ENCODE measurements around the gene SNX8. TPM values are rescaled to one million over a fixed set of nuclear protein-coding genes. Genes with fewer than 3 reads are reported as not detected.

Gene SNX8
- total RNA-seq, 2 experiments from 2014 or later = 31.7 to 36.8 TPM

DNA sequence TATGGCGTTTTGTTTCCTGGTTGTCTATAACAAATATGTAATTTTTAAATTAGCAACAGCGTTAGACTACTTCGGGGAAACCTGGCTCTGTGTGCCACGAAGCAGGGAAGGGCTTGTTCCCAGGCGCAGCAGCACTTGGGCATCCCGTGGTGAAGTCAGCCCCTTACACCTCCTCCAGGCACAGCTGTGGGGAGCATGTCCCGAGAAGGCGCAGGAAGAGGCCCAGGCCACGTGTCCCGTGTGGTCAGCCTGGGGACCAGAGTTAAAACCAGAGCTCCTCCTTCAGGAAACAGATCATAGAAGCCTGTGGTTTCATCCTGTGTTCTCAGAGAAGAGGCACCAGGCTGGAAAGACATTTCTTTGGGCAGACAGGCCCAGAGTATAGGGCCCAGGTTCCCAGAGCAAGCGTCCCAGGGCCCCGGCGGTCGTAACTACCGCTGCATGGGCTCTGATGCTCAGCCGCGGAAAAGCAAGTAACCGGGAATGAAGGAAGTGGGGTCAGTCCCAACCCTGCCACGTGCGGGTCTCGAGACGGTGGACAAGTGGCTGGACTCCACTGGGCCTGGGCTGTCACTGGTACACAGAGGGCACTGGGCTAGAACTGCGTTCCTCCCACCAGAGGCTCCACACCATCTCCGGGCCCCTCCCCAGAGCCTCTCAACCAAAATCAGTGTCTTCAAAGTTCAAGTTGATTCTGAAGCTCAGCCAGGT, 65.1 kb downstream of the SNX8 start:
- Mint-ChIP-seq H3K4me3 (peak overlapping the region; percentile 31), H3K36me3 (ENCODE audit: low read depth) (peaks cover 18% of the 10 kb centered on the region), H3K27me3 (no peaks in the 10 kb centered on the region), H3K9me3 (no peaks in the 10 kb centered on the region), H3K27ac (peak overlapping the region; percentile 72), H3K4me1 (ENCODE audit: low read depth) (peaks cover 28% of the 10 kb centered on the region)
- ATAC-seq (peak; percentile 22), DNase-seq (peak; percentile 33)
- CTCF ChIA-PET = interaction anchor here (2.9 kb wide), 1 partner anchor 99 kb away, joined by 13 read pairs; no protein-coding TSS in a partner anchor
- intact Hi-C loops (cut with micrococcal nuclease) = no loop called here
- POLR2A ChIA-PET = interaction anchor here (0.6 kb wide), 1 partner anchor 43 kb away, joined by 5 read pairs; no protein-coding TSS in a partner anchor
- TF ChIP-seq, protein P1, sequence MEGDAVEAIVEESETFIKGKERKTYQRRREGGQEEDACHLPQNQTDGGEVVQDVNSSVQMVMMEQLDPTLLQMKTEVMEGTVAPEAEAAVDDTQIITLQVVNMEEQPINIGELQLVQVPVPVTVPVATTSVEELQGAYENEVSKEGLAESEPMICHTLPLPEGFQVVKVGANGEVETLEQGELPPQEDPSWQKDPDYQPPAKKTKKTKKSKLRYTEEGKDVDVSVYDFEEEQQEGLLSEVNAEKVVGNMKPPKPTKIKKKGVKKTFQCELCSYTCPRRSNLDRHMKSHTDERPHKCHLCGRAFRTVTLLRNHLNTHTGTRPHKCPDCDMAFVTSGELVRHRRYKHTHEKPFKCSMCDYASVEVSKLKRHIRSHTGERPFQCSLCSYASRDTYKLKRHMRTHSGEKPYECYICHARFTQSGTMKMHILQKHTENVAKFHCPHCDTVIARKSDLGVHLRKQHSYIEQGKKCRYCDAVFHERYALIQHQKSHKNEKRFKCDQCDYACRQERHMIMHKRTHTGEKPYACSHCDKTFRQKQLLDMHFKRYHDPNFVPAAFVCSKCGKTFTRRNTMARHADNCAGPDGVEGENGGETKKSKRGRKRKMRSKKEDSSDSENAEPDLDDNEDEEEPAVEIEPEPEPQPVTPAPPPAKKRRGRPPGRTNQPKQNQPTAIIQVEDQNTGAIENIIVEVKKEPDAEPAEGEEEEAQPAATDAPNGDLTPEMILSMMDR (IDR thresholded peaks at IDR 0.05) = no peak

DNA sequence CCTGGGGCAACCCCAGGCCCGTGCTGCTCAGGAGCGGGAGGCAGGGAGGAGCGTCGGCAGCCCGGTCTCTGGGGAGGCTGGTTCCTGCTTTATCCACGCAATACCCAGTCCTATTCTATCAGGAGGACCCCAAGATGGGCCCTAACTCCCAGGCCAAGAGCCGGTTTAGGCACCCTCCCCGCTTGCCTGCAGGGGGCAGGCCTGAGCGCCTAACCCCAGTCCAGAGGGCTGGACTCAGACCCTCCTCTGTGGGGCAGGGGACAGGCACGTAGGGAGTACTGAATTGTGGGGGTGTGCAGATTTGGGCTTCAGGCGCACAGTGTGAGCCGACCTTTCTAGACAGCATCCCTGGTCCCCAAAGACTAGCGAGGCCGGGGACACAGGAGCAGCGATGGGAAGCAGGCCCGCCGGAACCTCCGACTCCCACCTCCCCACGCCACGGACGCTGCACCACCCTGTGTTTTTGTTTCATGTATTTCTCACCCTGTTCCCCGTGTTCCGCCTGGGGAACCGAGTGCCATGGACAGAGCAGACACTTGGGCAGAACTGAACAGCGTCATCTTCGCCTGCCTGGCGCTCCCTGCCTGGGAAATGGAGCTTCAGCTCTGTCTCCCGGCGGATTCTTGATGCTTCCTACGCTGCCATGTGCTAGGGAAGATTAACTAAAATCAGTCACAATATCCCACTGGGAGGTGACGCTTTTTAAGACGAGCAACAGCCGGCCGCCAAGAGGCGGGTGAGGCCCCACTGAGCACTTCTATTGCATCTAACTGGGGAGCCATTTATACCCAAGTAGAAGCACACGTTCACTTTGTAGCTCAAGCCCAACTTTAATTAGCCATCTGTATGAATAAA, 66.9 kb downstream of the SNX8 start:
- no peaks in the 10 kb centered on the region for H3K27me3 Mint-ChIP-seq
- POLR2A ChIA-PET = no interaction called here
- peaks cover 18% of the 10 kb centered on the region for H3K36me3 Mint-ChIP-seq (ENCODE audit: low read depth)
- no peaks in the 10 kb centered on the region for H3K9me3 Mint-ChIP-seq
- TF ChIP-seq, protein P1 (IDR thresholded peaks at IDR 0.05) = peak; percentile 65
- peak; percentile 52 for ATAC-seq
- H3K4me3 Mint-ChIP-seq = no peak overlapping the region
- peaks cover 28% of the 10 kb centered on the region for H3K4me1 Mint-ChIP-seq (ENCODE audit: low read depth)
- DNase-seq = peak; percentile 35
- H3K27ac Mint-ChIP-seq = no peak overlapping the region
- CTCF ChIA-PET = interaction anchor here (0.6 to 2.9 kb wide), 6 partner anchors 12 to 109 kb away, joined by 3 to 13 read pairs (median 4); no protein-coding TSS in a partner anchor
- intact Hi-C loops (cut with micrococcal nuclease) = no loop called here

DNA sequence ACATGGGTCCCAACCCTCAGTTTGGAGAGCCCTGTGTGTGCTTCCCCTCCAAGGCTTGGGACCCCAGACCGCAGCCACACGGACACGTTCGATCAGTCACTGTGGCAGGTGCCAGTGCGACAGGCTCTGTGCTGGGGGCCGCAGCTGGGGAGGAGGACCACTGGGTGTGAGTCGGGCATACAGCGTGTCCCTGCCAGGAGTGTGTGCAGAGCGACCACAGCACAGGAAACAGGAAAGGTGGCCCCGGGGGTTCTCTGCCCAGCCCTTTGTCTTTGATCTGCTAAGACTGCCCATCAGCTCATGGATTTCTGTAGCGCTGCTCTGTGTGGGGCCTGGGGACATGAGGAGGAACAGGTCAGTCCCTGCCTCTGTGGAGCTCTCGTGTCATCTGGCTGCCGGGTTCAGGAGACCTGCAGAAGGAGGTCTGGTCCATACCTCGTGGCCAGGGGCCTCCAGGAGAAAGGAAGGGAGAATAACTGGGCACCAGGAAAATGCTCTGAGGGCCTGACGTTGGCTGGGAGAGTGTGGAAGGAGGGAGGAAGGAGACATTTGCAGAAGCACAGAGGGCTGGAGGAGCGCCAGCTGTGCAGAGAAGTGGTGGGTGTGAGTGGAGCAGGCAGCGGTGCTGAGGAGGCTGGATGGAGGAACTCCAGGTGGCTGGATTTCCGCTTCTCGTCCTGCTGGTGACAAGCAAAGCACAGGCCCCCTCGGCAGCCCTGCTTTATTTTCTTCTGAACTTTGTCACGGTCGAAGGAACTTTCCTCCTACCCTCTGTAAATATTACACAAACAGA, 68.2 kb downstream of the SNX8 start:
- no peaks in the 10 kb centered on the region for H3K27me3 Mint-ChIP-seq
- H3K9me3 Mint-ChIP-seq = no peaks in the 10 kb centered on the region
- H3K4me3 Mint-ChIP-seq = no peak overlapping the region
- H3K27ac Mint-ChIP-seq = no peak overlapping the region
- H3K36me3 Mint-ChIP-seq (ENCODE audit: low read depth) = peaks cover 17% of the 10 kb centered on the region
- intact Hi-C loops (cut with micrococcal nuclease) = no loop called here
- POLR2A ChIA-PET = no interaction called here
- ATAC-seq (no peak), DNase-seq (no peak)
- peaks cover 25% of the 10 kb centered on the region for H3K4me1 Mint-ChIP-seq (ENCODE audit: low read depth)
- CTCF ChIA-PET = interaction anchor here (1.2 to 1.3 kb wide), 2 partner anchors 14 to 102 kb away, joined by 3 to 5 read pairs; partner anchors contain the start of gene MAD1L1
- TF ChIP-seq, protein P1 (IDR thresholded peaks at IDR 0.05) = no peak

DNA sequence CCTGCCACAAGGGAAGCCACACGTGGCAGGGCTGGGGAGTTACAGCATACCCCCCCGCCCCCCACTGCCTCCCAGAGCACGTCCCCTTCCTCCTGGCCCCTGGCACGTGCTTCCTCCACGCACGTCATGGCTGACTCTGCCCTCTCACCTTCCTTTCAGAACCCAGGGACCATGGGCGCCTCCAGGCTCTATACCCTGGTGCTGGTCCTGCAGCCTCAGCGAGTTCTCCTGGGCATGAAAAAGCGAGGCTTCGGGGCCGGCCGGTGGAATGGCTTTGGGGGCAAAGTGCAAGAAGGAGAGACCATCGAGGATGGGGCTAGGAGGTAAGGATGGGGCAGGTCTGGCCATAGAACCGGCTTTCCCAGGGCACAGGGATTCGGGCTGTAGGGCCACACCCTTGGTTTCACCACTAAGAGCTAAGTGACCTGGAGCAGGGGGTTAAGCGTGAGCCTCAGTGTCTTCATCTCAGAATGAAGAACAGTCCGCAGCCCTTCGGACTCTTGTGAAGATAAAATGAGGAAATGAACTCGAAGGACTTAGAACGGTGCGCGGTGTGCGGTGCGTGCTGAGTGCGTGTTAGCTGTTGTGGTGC, 69.7 kb downstream of the SNX8 start:
- no peak for DNase-seq
- Mint-ChIP-seq H3K36me3 (ENCODE audit: low read depth) (peaks cover 16% of the 10 kb centered on the region), H3K9me3 (no peaks in the 10 kb centered on the region), H3K27me3 (no peaks in the 10 kb centered on the region), H3K27ac (no peak overlapping the region), H3K4me1 (ENCODE audit: low read depth) (peaks cover 31% of the 10 kb centered on the region), H3K4me3 (no peak overlapping the region)
- intact Hi-C loops (cut with micrococcal nuclease) = no loop called here
- TF ChIP-seq, protein P1 (IDR thresholded peaks at IDR 0.05) = no peak
- ChIA-PET CTCF (interaction anchor here (1.3 kb wide), 1 partner anchor 103 kb away, joined by 4 read pairs; no protein-coding TSS in a partner anchor), POLR2A (interaction anchor here (1.1 kb wide), 1 partner anchor 9 kb away, joined by 4 read pairs; no protein-coding TSS in a partner anchor)
- no peak for ATAC-seq

Data from activated CD8-positive, alpha-beta T cell treated with anti-CD3 and anti-CD28 coated beads for 36 hours (primary cell).